Measurements from ENCODE around the gene SULT1C2. TPM values are rescaled to one million over a fixed set of nuclear protein-coding genes. Genes with fewer than 3 reads are reported as not detected.

Gene SULT1C2
- total and polyA plus RNA-seq, 2 donors (not counting 1 experiment from before 2014, with no cell fraction given) = not detected

DNA sequence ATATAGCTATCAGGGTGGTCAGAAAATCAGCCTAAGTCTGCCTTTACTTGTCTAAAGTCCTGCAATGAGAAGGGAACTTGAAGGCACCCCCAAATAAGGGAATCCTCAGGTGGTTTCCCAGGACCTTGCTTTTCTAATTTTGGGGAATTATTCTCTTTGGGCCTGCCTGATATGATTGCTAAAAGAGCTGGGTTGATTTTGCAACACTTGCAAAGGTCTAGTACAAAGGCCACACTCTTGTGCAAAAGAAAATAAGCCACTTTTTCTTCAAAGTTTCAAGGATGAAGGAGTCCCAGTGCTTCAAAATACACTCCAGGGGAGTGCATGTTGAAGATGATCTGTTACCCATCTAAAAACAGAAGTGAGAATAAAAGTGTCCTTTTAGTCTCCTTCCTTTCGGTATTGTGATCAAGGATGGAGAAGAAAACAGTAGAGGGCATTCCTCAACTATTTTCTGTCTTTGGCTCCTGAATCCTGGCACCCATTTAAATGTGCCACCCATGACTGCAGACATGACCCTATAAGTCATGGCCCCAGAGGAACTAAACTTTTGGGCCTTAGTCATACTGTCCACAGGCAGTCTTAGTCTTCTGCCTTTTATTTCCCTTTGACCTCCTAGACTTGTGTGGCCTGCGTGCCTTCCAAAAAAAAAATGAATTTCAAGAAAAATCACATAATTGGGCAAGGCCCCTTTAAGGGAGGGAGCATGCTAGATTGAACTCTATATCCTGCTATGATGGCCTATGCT lies 43.9 kb upstream of the SULT1C2 start:
- no peak overlapping the region for H3K9ac ChIP-seq (ENCODE audit: low read length)
- no peaks in the 10 kb centered on the region for H3K9me3 ChIP-seq (ENCODE audit: control extremely low read depth in 1 of 3, control insufficient read depth in 2 of 3, insufficient read depth in 1 of 3, low read length in 2 of 3)
- 67% methylated on average over 1 of the region's 2 CpGs for WGBS (ENCODE audit: insufficient coverage)
- no peaks in the 10 kb centered on the region for H3K36me3 ChIP-seq (replicated peaks in 1 of 2; ENCODE audit: control extremely low read depth in 1 of 2, control insufficient read depth in 1 of 2, extremely low read depth in 1 of 2, insufficient read depth in 2 of 2, low read length in 1 of 2)
- Mint-ChIP-seq H3K27ac (no peak overlapping the region), H3K4me3 (no peak overlapping the region), H3K4me1 (no peaks in the 10 kb centered on the region), H3K9me3 (ENCODE audit: insufficient read depth) (peaks cover 5% of the 10 kb centered on the region), H3K27me3 (no peaks in the 10 kb centered on the region)
- no peak overlapping the region for H2AFZ ChIP-seq (ENCODE audit: insufficient read depth, low read depth, low read length, poor library complexity, severe bottlenecking)
- no peak overlapping the region for H3K27ac ChIP-seq (ENCODE audit: low read length in 2 of 2)
- H3K4me3 ChIP-seq (ENCODE audit: control extremely low read depth in 1 of 5, extremely low read depth in 1 of 5, insufficient read depth in 1 of 5, low read depth in 2 of 5, low read length in 4 of 5) = no peak overlapping the region
- ATAC-seq (ENCODE audit: low read depth) (no peak), DNase-seq (no peak)
- TF ChIP-seq CTCF (IDR thresholded peaks at IDR 0.05) (no peak), EZH2 (IDR thresholded peaks at IDR 0.05; ENCODE audit: borderline replicate concordance, insufficient read depth, low read depth, low read length, poor library complexity, severe bottlenecking) (no peak)
- CTCF ChIA-PET = no interaction called here
- H3K79me2 ChIP-seq (ENCODE audit: control insufficient read depth, insufficient read depth, low read length) = no peaks in the 10 kb centered on the region
- peaks cover 0 to 3% (median 0%) of the 10 kb centered on the region in 4 experiments for H3K27me3 ChIP-seq (replicated peaks in 1 of 4; ENCODE audit: control extremely low read depth in 1 of 4, control insufficient read depth in 3 of 4, insufficient read depth in 4 of 4, low read length in 3 of 4)
- intact Hi-C loops (cut with micrococcal nuclease) = no loop called here
- POLR2A ChIA-PET = no interaction called here
- no peaks in the 10 kb centered on the region for H3K4me1 ChIP-seq (ENCODE audit: control insufficient read depth in 2 of 2, insufficient read depth in 2 of 2, low read length in 2 of 2)
- H3K4me2 ChIP-seq (replicated peaks; ENCODE audit: low read depth, low read length, poor library complexity, severe bottlenecking) = no peak overlapping the region
- H4K20me1 ChIP-seq (ENCODE audit: control insufficient read depth, insufficient read depth, low read length, poor library complexity, severe bottlenecking) = no peaks in the 10 kb centered on the region

DNA sequence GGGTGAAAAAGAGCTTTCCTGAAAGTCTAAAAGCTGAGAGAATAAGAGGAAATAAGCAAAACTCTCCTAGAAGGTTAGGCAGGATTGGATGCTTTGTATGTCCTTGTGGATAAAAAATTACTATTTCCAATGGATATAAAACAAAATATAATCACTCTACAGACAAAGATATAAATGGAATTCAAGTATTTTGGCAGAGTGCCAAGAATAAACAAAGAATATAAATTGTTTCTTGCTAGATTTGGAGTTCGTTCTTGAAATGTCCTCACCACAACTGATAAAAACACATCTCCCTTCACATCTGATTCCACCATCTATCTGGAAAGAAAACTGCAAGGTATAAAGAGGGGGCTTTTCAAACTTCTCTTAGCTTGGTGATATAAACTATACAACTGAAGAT lies 35.6 kb upstream of the SULT1C2 start:
- no peaks in the 10 kb centered on the region for H3K9me3 ChIP-seq (ENCODE audit: control extremely low read depth in 1 of 3, control insufficient read depth in 2 of 3, insufficient read depth in 1 of 3, low read length in 2 of 3)
- H3K79me2 ChIP-seq (ENCODE audit: control insufficient read depth, insufficient read depth, low read length) = no peaks in the 10 kb centered on the region
- no peak for ATAC-seq (ENCODE audit: low read depth)
- H4K20me1 ChIP-seq (ENCODE audit: control insufficient read depth, insufficient read depth, low read length, poor library complexity, severe bottlenecking) = no peaks in the 10 kb centered on the region
- H3K4me2 ChIP-seq (replicated peaks; ENCODE audit: low read depth, low read length, poor library complexity, severe bottlenecking) = no peak overlapping the region
- no peaks in the 10 kb centered on the region for H3K36me3 ChIP-seq (replicated peaks in 1 of 2; ENCODE audit: control extremely low read depth in 1 of 2, control insufficient read depth in 1 of 2, extremely low read depth in 1 of 2, insufficient read depth in 2 of 2, low read length in 1 of 2)
- H3K27me3 ChIP-seq (replicated peaks in 1 of 4; ENCODE audit: control extremely low read depth in 1 of 4, control insufficient read depth in 3 of 4, insufficient read depth in 4 of 4, low read length in 3 of 4) = no peaks in the 10 kb centered on the region
- CTCF ChIA-PET = no interaction called here
- TF ChIP-seq EZH2 (IDR thresholded peaks at IDR 0.05; ENCODE audit: borderline replicate concordance, insufficient read depth, low read depth, low read length, poor library complexity, severe bottlenecking) = no peak
- TF ChIP-seq CTCF (IDR thresholded peaks at IDR 0.05) = no peak
- no peak overlapping the region for H3K27ac ChIP-seq (ENCODE audit: low read length in 2 of 2)
- no peaks in the 10 kb centered on the region for H3K9me3 Mint-ChIP-seq (ENCODE audit: insufficient read depth)
- H3K4me3 Mint-ChIP-seq = no peak overlapping the region
- no peaks in the 10 kb centered on the region for H3K4me1 ChIP-seq (ENCODE audit: control insufficient read depth in 2 of 2, insufficient read depth in 2 of 2, low read length in 2 of 2)
- no peak overlapping the region for H3K9ac ChIP-seq (ENCODE audit: low read length)
- POLR2A ChIA-PET = no interaction called here
- H2AFZ ChIP-seq (ENCODE audit: insufficient read depth, low read depth, low read length, poor library complexity, severe bottlenecking) = no peak overlapping the region
- no peak overlapping the region for H3K4me3 ChIP-seq (ENCODE audit: control extremely low read depth in 1 of 5, extremely low read depth in 1 of 5, insufficient read depth in 1 of 5, low read depth in 2 of 5, low read length in 4 of 5)
- H3K27ac Mint-ChIP-seq = no peak overlapping the region
- no peak for DNase-seq
- WGBS (ENCODE audit: insufficient coverage) = no CpG with 5 or more reads among the region's 1 CpG
- H3K4me1 Mint-ChIP-seq = no peaks in the 10 kb centered on the region
- intact Hi-C loops (cut with micrococcal nuclease) = no loop called here
- H3K27me3 Mint-ChIP-seq = peaks cover 11% of the 10 kb centered on the region
